ENCODE measurements around the gene ASS1. TPM values are rescaled to one million over a fixed set of nuclear protein-coding genes. Genes with fewer than 3 reads are reported as not detected.

ASS1 gene
- total RNA-seq, 1 experiment from 2014 or later, result 23.7 TPM

- in situ Hi-C loops (cut with HindIII; ENCODE audit: low pct_unique_long_range_greater_than_20kb, low sequenced_read_pairs), result no loop called here
Measured at GRCh38 chr9:130462685-130463540, 18.2 kb downstream of the ASS1 start.

GRCh38 chr9:130463763-130464745, 19.3 kb downstream of the ASS1 start:
- DNase-seq (ENCODE audit: low read depth), result no peak
- in situ Hi-C loops (cut with HindIII; ENCODE audit: low pct_unique_long_range_greater_than_20kb, low sequenced_read_pairs), result no loop called here

More at GRCh38 chr9:130462685-130463540, 18.2 kb downstream of the ASS1 start:
- DNase-seq (ENCODE audit: low read depth), result no peak

GRCh38 chr9:130465383-130466096, 20.8 kb downstream of the ASS1 start:
- no peak for DNase-seq (ENCODE audit: low read depth)
- in situ Hi-C loops (cut with HindIII; ENCODE audit: low pct_unique_long_range_greater_than_20kb, low sequenced_read_pairs), result no loop called here

- in situ Hi-C loops (cut with HindIII; ENCODE audit: low pct_unique_long_range_greater_than_20kb, low sequenced_read_pairs), result no loop called here
- DNase-seq (ENCODE audit: low read depth), result no peak
Measured at GRCh38 chr9:130466537-130467217, 21.9 kb downstream of the ASS1 start.

GRCh38 chr9:130467316-130467715, 22.6 kb downstream of the ASS1 start:
- no peak for DNase-seq (ENCODE audit: low read depth)
- in situ Hi-C loops (cut with HindIII; ENCODE audit: low pct_unique_long_range_greater_than_20kb, low sequenced_read_pairs), result no loop called here

GRCh38 chr9:130468566-130468965, 23.8 kb downstream of the ASS1 start:
- in situ Hi-C loops (cut with HindIII; ENCODE audit: low pct_unique_long_range_greater_than_20kb, low sequenced_read_pairs), result no loop called here

GRCh38 chr9:130470269-130470668, 25.5 kb downstream of the ASS1 start:
- in situ Hi-C loops (cut with HindIII; ENCODE audit: low pct_unique_long_range_greater_than_20kb, low sequenced_read_pairs), result no loop called here
- DNase-seq (ENCODE audit: low read depth), result no peak

More at GRCh38 chr9:130468566-130468965, 23.8 kb downstream of the ASS1 start:
- no peak for DNase-seq (ENCODE audit: low read depth)

- DNase-seq (ENCODE audit: low read depth), result no peak
- in situ Hi-C loops (cut with HindIII; ENCODE audit: low pct_unique_long_range_greater_than_20kb, low sequenced_read_pairs), result no loop called here
Measured at GRCh38 chr9:130470950-130471349, 26.2 kb downstream of the ASS1 start.

GRCh38 chr9:130471411-130472183, 26.8 kb downstream of the ASS1 start:
- in situ Hi-C loops (cut with HindIII; ENCODE audit: low pct_unique_long_range_greater_than_20kb, low sequenced_read_pairs), result no loop called here

GRCh38 chr9:130472184-130472705, 27.5 kb downstream of the ASS1 start:
- no peak for DNase-seq (ENCODE audit: low read depth)
- in situ Hi-C loops (cut with HindIII; ENCODE audit: low pct_unique_long_range_greater_than_20kb, low sequenced_read_pairs), result no loop called here

More at GRCh38 chr9:130471411-130472183, 26.8 kb downstream of the ASS1 start:
- DNase-seq (ENCODE audit: low read depth), result no peak

- no peak for DNase-seq (ENCODE audit: low read depth)
- in situ Hi-C loops (cut with HindIII; ENCODE audit: low pct_unique_long_range_greater_than_20kb, low sequenced_read_pairs), result no loop called here
Measured at GRCh38 chr9:130473009-130473408, 28.2 kb downstream of the ASS1 start.

- DNase-seq (ENCODE audit: low read depth), result no peak
- in situ Hi-C loops (cut with HindIII; ENCODE audit: low pct_unique_long_range_greater_than_20kb, low sequenced_read_pairs), result no loop called here
Measured at GRCh38 chr9:130473566-130473965, 28.8 kb downstream of the ASS1 start.

GRCh38 chr9:130474106-130474505, 29.3 kb downstream of the ASS1 start:
- DNase-seq (ENCODE audit: low read depth), result no peak
- in situ Hi-C loops (cut with HindIII; ENCODE audit: low pct_unique_long_range_greater_than_20kb, low sequenced_read_pairs), result no loop called here

GRCh38 chr9:130476151-130476730, 31.5 kb downstream of the ASS1 start:
- no peak for DNase-seq (ENCODE audit: low read depth)
- in situ Hi-C loops (cut with HindIII; ENCODE audit: low pct_unique_long_range_greater_than_20kb, low sequenced_read_pairs), result no loop called here

- no peak for DNase-seq (ENCODE audit: low read depth)
- in situ Hi-C loops (cut with HindIII; ENCODE audit: low pct_unique_long_range_greater_than_20kb, low sequenced_read_pairs), result no loop called here
Measured at GRCh38 chr9:130477564-130477963, 32.8 kb downstream of the ASS1 start.

GRCh38 chr9:130478152-130478551, 33.4 kb downstream of the ASS1 start:
- in situ Hi-C loops (cut with HindIII; ENCODE audit: low pct_unique_long_range_greater_than_20kb, low sequenced_read_pairs), result no loop called here
- DNase-seq (ENCODE audit: low read depth), result no peak
